Cardiac muscle cell (in vitro differentiated cells and primary cell): ENCODE measurements around the gene VAMP2. TPM values are rescaled to one million over a fixed set of nuclear protein-coding genes. Genes with fewer than 3 reads are reported as not detected.

Experiments used
- DNase-seq, 2 donors: peaks; one replicate each; pipeline versions ENCODE4 v3.0.0 to v3.0.0-alpha.2; 2010 to 2017; ENCODE audit warnings: low read depth in 1 of 2, low spot score in 1 of 2
- H3K27ac ChIP-seq: fragments of 200-600 bp; sonication (generic); 2 replicates; pipeline ENCODE4 v1.5.1; 2016
- H3K27me3 ChIP-seq: fragments of 200-600 bp; sonication (generic); 2 replicates; pipeline ENCODE4 v1.6.0; 2016; ENCODE audit warnings: control low read depth
- H3K36me3 ChIP-seq: fragments of 200-600 bp; sonication (generic); 2 replicates; pipeline ENCODE4 v1.5.1; 2016; ENCODE audit warnings: control low read depth
- H3K4me1 ChIP-seq: fragments of 200-600 bp; sonication (generic); 2 replicates; pipeline ENCODE4 v1.8.1; 2017; ENCODE audit warnings: low read depth, mild to moderate bottlenecking, mixed run types
- H3K4me3 ChIP-seq: fragments of 200-600 bp; sonication (generic); 2 replicates; pipeline ENCODE4 v1.5.1; 2016; ENCODE audit warnings: mild to moderate bottlenecking
- H3K9me3 ChIP-seq: fragments of 200-600 bp; sonication (generic); 2 replicates; pipeline ENCODE4 v1.5.1; 2017; ENCODE audit warnings: low read depth, mild to moderate bottlenecking, control low read depth
- polyA plus RNA-seq: library from polyadenylated mRNA; unstranded; fragments of >200 nt; fragmentation: Nextera tagmentation; extraction: Ambion mirVana; gene quantifications from 2 replicates; pipeline ENCODE4 v1.2.1, GENCODE V29; 2016
- total RNA-seq: library from RNA; depleted of rRNA; stranded (reverse); fragments of >200 nt; gene quantifications from 2 replicates; pipeline ENCODE4 v1.2.3, GENCODE V29; 2016
- TF ChIP-seq, protein P1 (sequence below): IDR thresholded peaks from 2 replicates; pipeline ENCODE4 v1.5.1; 2012; ENCODE audit warnings: low read depth, mild to moderate bottlenecking, low read length

VAMP2 gene
- total and polyA plus RNA-seq, 2 experiments from 2014 or later = 35.7 to 102 TPM

DNA sequence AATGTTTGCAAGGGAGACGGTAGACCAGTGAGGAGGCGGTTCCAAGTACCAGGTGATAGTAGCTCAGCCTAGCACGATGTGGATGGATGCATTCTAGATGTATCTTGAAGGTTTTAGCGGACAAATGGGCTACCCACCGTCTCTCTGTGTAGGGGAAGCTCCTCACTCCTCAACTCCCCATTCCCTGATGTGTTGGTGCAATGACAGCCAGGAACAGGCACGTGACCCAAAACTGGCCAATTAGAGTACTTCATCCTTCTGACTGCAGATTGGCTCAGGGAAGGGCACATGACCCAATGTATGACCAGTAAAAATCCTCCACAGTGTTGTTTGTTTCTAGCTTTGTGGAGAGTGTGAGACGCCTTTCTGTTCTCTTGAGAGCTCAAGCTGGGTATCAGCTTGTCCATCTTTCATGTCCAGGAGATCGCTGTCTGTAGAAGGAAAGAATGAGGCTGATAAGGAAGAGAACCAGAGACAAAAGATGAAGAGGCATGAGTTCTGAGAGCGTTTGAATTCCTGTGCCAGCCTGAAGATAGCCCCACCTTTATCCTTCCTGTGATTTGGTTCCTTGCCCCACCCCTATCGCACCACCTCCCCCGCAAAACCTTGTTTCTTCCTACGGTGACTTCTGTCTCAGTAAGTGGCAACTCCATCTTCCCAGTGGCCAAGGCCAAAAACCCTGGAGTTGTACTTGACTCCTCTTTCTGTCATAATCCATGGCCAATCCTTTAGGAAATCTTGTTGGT lies 29.5 kb upstream of the VAMP2 start:
- peak; percentile 93 for DNase-seq
- Histone ChIP-seq H3K27ac (peak overlapping the region; percentile 92), H3K9me3 (no peaks in the 10 kb centered on the region), H3K36me3 (no peaks in the 10 kb centered on the region), H3K4me1 (peaks cover 10% of the 10 kb centered on the region), H3K27me3 (no peaks in the 10 kb centered on the region), H3K4me3 (peak overlapping the region; percentile 27)
- TF ChIP-seq, protein P1, sequence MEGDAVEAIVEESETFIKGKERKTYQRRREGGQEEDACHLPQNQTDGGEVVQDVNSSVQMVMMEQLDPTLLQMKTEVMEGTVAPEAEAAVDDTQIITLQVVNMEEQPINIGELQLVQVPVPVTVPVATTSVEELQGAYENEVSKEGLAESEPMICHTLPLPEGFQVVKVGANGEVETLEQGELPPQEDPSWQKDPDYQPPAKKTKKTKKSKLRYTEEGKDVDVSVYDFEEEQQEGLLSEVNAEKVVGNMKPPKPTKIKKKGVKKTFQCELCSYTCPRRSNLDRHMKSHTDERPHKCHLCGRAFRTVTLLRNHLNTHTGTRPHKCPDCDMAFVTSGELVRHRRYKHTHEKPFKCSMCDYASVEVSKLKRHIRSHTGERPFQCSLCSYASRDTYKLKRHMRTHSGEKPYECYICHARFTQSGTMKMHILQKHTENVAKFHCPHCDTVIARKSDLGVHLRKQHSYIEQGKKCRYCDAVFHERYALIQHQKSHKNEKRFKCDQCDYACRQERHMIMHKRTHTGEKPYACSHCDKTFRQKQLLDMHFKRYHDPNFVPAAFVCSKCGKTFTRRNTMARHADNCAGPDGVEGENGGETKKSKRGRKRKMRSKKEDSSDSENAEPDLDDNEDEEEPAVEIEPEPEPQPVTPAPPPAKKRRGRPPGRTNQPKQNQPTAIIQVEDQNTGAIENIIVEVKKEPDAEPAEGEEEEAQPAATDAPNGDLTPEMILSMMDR = no peak

GRCh38 chr17:8190506-8190905 lies 27.8 kb upstream of the VAMP2 start:
- Histone ChIP-seq H3K4me1 (peaks cover 10% of the 10 kb centered on the region), H3K27ac (no peak overlapping the region), H3K4me3 (peak overlapping the region; percentile 80), H3K9me3 (no peaks in the 10 kb centered on the region), H3K36me3 (no peaks in the 10 kb centered on the region), H3K27me3 (no peaks in the 10 kb centered on the region)
- no peak for DNase-seq
- TF ChIP-seq, protein P1 = no peak

DNA sequence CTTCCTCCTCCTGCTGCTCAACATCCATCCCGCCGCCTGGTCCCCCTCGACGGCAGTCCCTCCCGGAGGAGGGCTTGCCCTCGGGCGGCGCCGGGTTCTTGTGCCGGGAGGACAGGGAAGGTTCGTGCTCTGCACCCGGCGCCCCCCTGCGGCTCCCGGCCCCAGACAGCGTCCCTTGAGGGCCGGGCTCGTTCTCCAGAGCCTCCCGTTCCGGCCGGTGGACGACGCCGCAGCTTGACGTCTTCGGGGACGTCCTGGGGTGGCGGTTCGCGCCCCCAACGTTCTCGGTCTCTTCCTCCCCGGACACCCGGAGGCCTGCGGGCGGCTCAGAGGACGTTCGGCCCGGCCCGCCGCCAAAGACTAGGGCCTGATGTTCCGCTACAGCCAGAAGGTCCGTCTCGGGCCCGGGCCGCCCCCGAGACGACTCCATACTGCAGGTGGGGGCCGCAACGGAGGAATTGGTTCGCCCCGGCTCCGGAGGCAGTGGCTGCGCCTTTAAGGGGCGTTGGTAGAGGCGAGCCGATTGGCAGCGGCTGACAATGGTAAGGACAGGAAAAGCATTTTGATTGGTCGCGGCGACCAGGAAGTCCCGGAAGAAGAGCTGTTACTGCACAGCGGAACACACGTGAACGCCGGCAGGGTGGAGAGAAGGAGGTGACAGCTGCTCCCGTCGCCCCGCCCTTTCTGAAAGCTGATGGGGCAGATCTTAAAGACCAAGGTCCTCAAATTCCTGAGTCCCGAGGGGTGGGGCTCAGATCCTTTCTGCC lies 27.1 kb upstream of the VAMP2 start, which contains the start of gene BORCS6:
TSS of gene BORCS6 (minus strand) at position 470 of the 767 bp plus-strand sequence. CDS start at position 430, 40 bp downstream.
- Histone ChIP-seq H3K4me3 (peak within 1 kb of the TSS; percentile 80), H3K27ac (peak within 1 kb of the TSS; percentile 87), H3K27me3 (no peaks in the 10 kb centered on the region), H3K36me3 (no peaks in the 10 kb centered on the region), H3K4me1 (peaks cover 10% of the 10 kb centered on the region), H3K9me3 (no peaks in the 10 kb centered on the region)
- peak; percentile 98 to 99 for DNase-seq
- TF ChIP-seq, protein P1 = no peak

- H3K27me3 ChIP-seq = no peaks in the 10 kb centered on the region
- peak overlapping the region; percentile 80 for H3K4me3 ChIP-seq
- no peaks in the 10 kb centered on the region for H3K9me3 ChIP-seq
- H3K36me3 ChIP-seq = no peaks in the 10 kb centered on the region
- H3K4me1 ChIP-seq = peaks cover 10% of the 10 kb centered on the region
- no peak for DNase-seq
- TF ChIP-seq, protein P1 = no peak
- no peak overlapping the region for H3K27ac ChIP-seq
Measured at GRCh38 chr17:8189041-8189710, 26.4 kb upstream of the VAMP2 start.

- Histone ChIP-seq H3K4me1 (peaks cover 10% of the 10 kb centered on the region), H3K27me3 (no peaks in the 10 kb centered on the region), H3K9me3 (no peaks in the 10 kb centered on the region), H3K4me3 (peak overlapping the region; percentile 80), H3K36me3 (no peaks in the 10 kb centered on the region), H3K27ac (peak overlapping the region; percentile 71)
- TF ChIP-seq, protein P1 = no peak
- no peak for DNase-seq
Measured at GRCh38 chr17:8188263-8188839, 25.6 kb upstream of the VAMP2 start.
